ENCODE results near the gene MGRN1. TPM values are rescaled to one million over a fixed set of nuclear protein-coding genes. Genes with fewer than 3 reads are reported as not detected.

Gene MGRN1
- total and polyA plus RNA-seq, 12 donors, result 19.2 to 73.5 (median 40.8) TPM

DNA sequence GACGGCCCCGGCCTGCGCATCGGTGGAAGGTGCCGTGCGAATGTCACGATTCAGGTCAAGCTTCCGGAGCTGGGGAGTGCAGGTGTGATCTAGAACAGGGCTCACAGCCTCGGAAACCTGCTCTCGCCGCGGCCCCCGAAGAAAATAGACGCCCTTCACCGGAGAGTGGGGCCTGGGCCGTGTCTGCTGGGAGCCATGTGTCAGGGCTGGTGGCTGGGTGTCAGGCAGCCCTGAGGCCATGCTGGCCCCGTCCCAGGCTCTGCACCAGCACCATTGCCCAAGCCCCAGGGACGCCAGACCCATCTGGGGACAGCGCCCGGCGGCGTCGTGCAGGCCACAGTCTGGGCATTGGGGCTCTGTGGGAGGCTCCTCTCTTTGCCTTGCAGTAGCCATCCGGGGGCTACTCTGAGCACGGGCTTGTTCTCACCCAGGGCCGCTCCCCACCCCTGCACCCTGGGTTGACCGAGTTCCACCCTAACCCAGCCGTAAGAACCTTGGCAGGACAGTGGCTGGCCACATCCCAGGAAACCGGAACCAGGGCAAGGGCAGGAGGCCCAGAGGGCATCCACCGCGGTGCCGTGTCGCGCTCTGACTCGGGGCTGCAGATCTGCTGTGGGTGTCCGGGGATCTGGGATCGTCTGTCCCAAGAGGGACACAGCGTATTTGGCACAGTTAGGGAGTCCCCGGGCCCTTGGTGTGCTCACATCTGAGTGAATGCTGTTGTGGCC lies 63.5 kb downstream of the MGRN1 start:
- intact Hi-C loops (cut with DNase I), result loop anchor here in 1 of 10 donors (10.0 kb wide), 1 partner anchor 173 kb away; no protein-coding TSS in a partner anchor
- Histone ChIP-seq H3K4me1 (peaks cover 0 to 21% (median 10%) of the 10 kb centered on the region in 9 donors), H3K9me3 (no peaks in the 10 kb centered on the region), H3K27me3 (no peaks in the 10 kb centered on the region), H3K4me3 (no peak overlapping the region), H3K36me3 (peaks cover 0 to 76% (median 12%) of the 10 kb centered on the region in 9 donors), H3K27ac (peak overlapping the region in 4 of 10 donors; percentile 27 to 44 (median 32))
- WGBS, 2 donors, result 83 to 86% methylated on average over 39 of the region's 39 CpGs
- ATAC-seq, result peak in 4 of 8 donors; percentile 0 to 29 (median 14)
- TF ChIP-seq, protein P1, sequence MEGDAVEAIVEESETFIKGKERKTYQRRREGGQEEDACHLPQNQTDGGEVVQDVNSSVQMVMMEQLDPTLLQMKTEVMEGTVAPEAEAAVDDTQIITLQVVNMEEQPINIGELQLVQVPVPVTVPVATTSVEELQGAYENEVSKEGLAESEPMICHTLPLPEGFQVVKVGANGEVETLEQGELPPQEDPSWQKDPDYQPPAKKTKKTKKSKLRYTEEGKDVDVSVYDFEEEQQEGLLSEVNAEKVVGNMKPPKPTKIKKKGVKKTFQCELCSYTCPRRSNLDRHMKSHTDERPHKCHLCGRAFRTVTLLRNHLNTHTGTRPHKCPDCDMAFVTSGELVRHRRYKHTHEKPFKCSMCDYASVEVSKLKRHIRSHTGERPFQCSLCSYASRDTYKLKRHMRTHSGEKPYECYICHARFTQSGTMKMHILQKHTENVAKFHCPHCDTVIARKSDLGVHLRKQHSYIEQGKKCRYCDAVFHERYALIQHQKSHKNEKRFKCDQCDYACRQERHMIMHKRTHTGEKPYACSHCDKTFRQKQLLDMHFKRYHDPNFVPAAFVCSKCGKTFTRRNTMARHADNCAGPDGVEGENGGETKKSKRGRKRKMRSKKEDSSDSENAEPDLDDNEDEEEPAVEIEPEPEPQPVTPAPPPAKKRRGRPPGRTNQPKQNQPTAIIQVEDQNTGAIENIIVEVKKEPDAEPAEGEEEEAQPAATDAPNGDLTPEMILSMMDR (IDR thresholded peaks at IDR 0.05), result no peak
- DNase-seq, result peak in 1 of 2 donors; percentile 54

DNA sequence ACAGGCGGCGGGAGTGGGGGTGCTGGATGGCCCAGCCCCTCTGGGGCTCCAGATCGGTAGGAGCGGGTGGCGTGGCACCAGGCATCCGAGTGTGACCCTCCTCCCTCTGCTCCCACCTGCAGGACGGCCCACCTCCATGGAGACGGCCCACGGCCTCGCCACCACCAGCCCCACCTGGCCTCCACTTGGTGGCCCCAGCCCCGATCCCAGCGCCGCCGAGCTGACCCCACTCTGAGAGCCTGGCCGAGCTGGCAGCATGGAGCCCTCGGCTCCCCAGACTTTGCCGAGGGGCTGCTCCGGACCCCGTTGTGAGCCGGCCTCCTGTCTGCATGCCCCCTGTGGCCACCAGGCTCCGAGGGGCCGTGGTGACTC lies 64.0 kb downstream of the MGRN1 start:
- H3K4me1 ChIP-seq, result peaks cover 0 to 20% (median 10%) of the 10 kb centered on the region in 9 donors
- no peaks in the 10 kb centered on the region for H3K27me3 ChIP-seq
- H3K36me3 ChIP-seq, result peaks cover 0 to 71% (median 12%) of the 10 kb centered on the region in 9 donors
- intact Hi-C loops (cut with DNase I), result loop anchor here in 1 of 10 donors (10.0 kb wide), 1 partner anchor 174 kb away; no protein-coding TSS in a partner anchor
- H3K4me3 ChIP-seq, result no peak overlapping the region
- H3K9me3 ChIP-seq, result no peaks in the 10 kb centered on the region
- ATAC-seq (no peak), DNase-seq (no peak)
- H3K27ac ChIP-seq, result peak overlapping the region in 4 of 10 donors; percentile 27 to 44 (median 32)
- TF ChIP-seq, protein P1 (IDR thresholded peaks at IDR 0.05), result no peak
- 94 to 95% methylated on average over 20 to 22 of the region's 22 CpGs for WGBS, 2 donors

DNA sequence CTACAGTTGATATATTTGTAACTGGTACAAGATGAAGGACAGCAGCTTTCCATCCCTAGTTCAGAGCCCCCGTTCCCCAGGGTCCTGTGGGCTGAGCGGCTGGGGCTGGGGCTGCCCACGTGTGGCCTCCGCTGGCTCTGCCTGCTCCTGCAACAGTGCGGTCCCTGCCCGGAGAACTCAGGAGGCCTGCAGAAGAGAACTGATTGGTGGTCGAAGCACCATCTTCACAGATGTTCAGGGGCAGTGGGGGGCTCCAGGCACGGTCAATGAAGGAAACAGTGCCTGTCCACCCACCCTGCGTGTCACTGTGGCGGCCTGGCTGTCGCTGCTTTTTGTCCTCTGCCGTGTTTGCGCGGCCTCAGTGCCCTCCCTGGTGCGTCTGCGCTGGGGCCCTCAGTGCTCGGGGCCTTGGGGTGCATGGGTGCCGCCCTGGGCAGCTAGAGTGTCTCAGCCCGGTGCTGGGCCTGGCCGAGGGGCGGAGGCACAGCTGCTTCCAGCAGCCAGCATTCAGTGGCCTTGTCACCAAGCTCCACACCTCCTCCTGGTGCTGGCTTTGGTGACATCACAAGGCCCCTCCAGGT lies 64.6 kb downstream of the MGRN1 start:
- peaks cover 0 to 66% (median 9%) of the 10 kb centered on the region in 9 donors for H3K36me3 ChIP-seq
- H3K9me3 ChIP-seq, result no peaks in the 10 kb centered on the region
- intact Hi-C loops (cut with DNase I), result loop anchor here in 1 of 10 donors (10.0 kb wide), 1 partner anchor 174 kb away; no protein-coding TSS in a partner anchor
- H3K4me3 ChIP-seq, result no peak overlapping the region
- no peaks in the 10 kb centered on the region for H3K27me3 ChIP-seq
- TF ChIP-seq, protein P1 (IDR thresholded peaks at IDR 0.05), result no peak
- no peak for DNase-seq
- no peak for ATAC-seq
- 92% methylated on average over 21 of the region's 21 CpGs for WGBS, 2 donors
- H3K4me1 ChIP-seq, result peaks cover 0 to 23% (median 11%) of the 10 kb centered on the region in 9 donors
- no peak overlapping the region for H3K27ac ChIP-seq

GRCh38 chr16:4689864-4690704 lies 65.5 kb downstream of the MGRN1 start:
- no peak for DNase-seq
- ATAC-seq, result no peak
- no peaks in the 10 kb centered on the region for H3K27me3 ChIP-seq
- H3K36me3 ChIP-seq, result peaks cover 0 to 59% (median 7%) of the 10 kb centered on the region in 9 donors
- no peak overlapping the region for H3K27ac ChIP-seq
- intact Hi-C loops (cut with DNase I), result loop anchor here in 2 of 10 donors (5.0 to 10.0 kb wide), 2 partner anchors 175 to 267 kb away; partner anchors contain the start of gene SEC14L5 (in 1 of the 2)
- 89 to 90% methylated on average over 31 of the region's 31 CpGs for WGBS, 2 donors
- H3K4me3 ChIP-seq, result no peak overlapping the region
- H3K9me3 ChIP-seq, result no peaks in the 10 kb centered on the region
- TF ChIP-seq, protein P1 (IDR thresholded peaks at IDR 0.05), result no peak
- H3K4me1 ChIP-seq, result peaks cover 4 to 32% (median 19%) of the 10 kb centered on the region in 9 donors
